Measurements from ENCODE around the gene NSMCE4A. TPM values are rescaled to one million over a fixed set of nuclear protein-coding genes. Genes with fewer than 3 reads are reported as not detected.

NSMCE4A gene, protein sequence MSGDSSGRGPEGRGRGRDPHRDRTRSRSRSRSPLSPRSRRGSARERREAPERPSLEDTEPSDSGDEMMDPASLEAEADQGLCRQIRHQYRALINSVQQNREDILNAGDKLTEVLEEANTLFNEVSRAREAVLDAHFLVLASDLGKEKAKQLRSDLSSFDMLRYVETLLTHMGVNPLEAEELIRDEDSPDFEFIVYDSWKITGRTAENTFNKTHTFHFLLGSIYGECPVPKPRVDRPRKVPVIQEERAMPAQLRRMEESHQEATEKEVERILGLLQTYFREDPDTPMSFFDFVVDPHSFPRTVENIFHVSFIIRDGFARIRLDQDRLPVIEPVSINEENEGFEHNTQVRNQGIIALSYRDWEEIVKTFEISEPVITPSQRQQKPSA
- polyA plus RNA-seq: 9.7 and 12.9 TPM in 2 replicates

GRCh38 chr10:121974535-121975294 is at the start of gene NSMCE4A:
TSS of gene NSMCE4A (minus strand) at chr10:121975217. CDS start at chr10:121975165, 52 bp downstream.

DNA sequence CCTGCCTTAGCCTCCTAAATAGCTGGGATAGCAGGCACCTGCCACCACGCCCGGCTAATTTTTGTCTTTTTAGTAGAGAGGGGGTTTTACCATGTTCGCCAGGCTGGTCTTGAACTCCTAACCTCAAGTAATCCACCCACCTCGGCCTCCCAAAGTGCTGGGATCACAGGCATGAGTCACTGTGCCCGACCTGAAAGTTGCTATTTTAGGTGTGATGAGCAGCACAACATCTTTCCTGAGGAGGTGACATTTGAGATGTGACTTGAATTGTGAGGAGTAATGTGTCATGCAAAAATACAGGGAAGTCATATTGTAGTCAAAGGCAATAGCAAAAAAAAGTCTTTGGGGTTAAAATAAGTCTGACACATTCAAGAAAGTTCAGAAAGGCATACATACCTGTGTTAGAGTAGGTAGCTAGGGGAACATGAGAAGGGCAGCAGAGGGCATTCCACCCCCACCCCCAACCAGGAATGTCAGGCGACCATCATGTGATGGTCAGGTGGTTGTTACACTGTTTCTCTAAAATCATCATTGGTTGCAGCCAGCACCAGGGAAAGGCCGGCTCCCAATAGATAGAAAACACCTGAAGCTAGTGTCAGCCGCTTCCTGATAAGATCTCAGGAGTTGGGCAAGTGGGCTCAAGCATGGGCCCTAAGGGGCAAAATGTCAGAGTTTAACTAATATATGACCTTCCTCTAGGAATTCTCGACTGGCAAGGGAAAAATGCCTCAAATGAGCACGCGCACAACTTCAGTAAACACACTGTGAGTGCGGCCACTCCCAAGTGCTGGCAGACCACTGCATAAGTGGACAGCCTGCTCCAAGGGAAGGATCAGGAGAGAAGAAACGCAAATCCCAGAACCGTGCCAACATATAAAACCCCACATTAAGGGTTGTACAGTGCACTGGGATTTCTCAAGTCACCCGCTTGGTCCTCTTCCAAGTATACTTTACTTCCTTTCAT is 13.6 kb upstream of the NSMCE4A start, which contains the start of gene TACC2:
TACC2 (plus strand) TSS at position 803 of the 964 bp plus-strand sequence. CDS start 32,819 bp downstream, outside the sequence.

GRCh38 chr10:121927841-121928527 is 47.0 kb downstream of the NSMCE4A start, which contains the start of gene ATE1:
TSS of gene ATE1 (minus strand) at chr10:121928031. CDS start at chr10:121927949, 82 bp downstream.

Other genes with a start within 250 kb of the NSMCE4A start
- gene ATE1, start 47.2 kb downstream of the NSMCE4A start, polyA plus RNA-seq: 20.2 and 27.4 TPM in 2 replicates
- 22.9 and 25.7 TPM in 2 replicates for gene TACC2, start 13.9 kb upstream of the NSMCE4A start, polyA plus RNA-seq

All from Purkinje cell (primary cell).